NT2/D1 (cell line): ENCODE results near the gene ECHS1.

ENCODE experiments used
- YY1 ChIP-seq: IDR thresholded peaks from 2 replicates; pipeline ENCODE4 v1.6.1; 2011; ENCODE audit not compliant: insufficient read length, insufficient read depth
- ZNF274 ChIP-seq: IDR thresholded peaks from 2 replicates; pipeline ENCODE4 v1.6.1; 2011; ENCODE audit warnings: mild to moderate bottlenecking, low read depth, low read length

DNA sequence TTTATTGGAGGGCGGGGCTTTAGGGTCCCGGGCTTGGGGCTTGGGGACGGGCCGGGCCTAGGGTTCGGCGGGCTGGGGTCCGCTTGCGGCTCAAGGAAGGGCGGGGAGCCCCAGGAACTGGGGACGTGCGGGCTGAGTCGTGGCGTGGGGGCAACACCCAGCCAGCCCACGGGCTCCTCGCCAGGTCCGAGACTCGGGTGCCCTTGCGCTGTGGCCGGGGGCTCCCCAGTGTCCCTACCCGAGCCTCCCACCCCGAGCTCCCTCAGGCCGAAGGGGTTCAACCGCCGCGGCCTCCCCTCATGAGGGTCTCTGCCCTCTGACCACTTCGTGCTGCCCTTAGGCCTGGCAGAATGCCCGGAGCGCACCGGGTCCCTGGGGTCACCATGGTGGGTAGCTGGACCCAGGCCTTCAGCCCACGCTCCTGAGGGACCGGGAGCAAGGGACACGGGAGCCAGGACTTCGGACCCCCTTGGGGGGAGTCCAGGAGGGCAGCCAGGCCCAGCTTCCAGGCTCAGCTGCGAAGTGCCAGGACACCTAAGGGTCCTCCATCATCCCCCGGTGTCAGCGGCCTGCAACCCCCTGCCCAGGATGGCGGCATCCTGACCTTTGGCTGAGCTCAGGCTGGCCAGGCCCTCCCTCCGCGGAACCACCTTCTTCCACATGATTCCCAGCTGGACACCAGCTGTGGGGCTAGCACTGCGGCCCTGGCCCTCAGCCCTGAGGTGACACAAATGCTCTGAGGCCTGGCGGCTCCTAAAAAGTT is 14.8 kb downstream of the ECHS1 start:
- TF ChIP-seq YY1, result no peak
- TF ChIP-seq ZNF274, result no peak
